HCT116 (cell line): ENCODE measurements around the gene ZNF248. TPM values are rescaled to one million over a fixed set of nuclear protein-coding genes. Genes with fewer than 3 reads are reported as not detected.

Experiments
- ATAC-seq: fragments of 200-7000 bp; cut with Tn5 transposase; 2 replicates; pipeline ENCODE4 v1.9.1; 2020; ENCODE audit warnings: mild to moderate bottlenecking, moderate library complexity
- BruUV-seq: library from RNA; stranded (reverse); fragments of 400-500 nt; replicated peaks from 2 replicates; lab custom pipeline; 2021; lab: Mats Ljungman, UMichigan
- CTCF ChIA-PET: fragments of 300-600 bp; sonication (Branson Sonifier 250); formaldehyde crosslinking; loops from one replicate; lab custom pipeline; 2021; ENCODE audit warnings: antibody characterized with exemption; lab: Charles Lee
- POLR2A ChIA-PET: fragments of 300-600, 350-600 bp; sonication (Branson Sonifier 250); formaldehyde crosslinking; loops from one replicate; lab custom pipeline; 2021; ENCODE audit warnings: antibody characterized with exemption; lab: Charles Lee
- RAD21 ChIA-PET, 2 experiments: fragments of 300-600 bp; sonication (Branson Sonifier 250); formaldehyde crosslinking; loops; one replicate each; lab custom pipeline; 2023; ENCODE audit warnings: low total read pairs in 2 of 2; ENCODE audit not compliant: uncharacterized antibody in 2 of 2, unreplicated experiment in 2 of 2, low non-redundant PET in 1 of 2; lab: Charles Lee
- DNase-seq: peaks from one replicate; pipeline ENCODE4 v3.0.0-alpha.2; 2010; ENCODE audit warnings: low read depth, low spot score
- H2AFZ ChIP-seq: fragments of 200-600 bp; shearing (Covaris generic), sonication (generic); 2 replicates; pipeline ENCODE4 v1.6.1; 2017; ENCODE audit warnings: low read depth, mixed run types, mixed read lengths, antibody characterized with exemption, low read length; ENCODE audit not compliant: poor library complexity, severe bottlenecking
- H3K27ac ChIP-seq: 2 replicates; pipeline ENCODE4 v1.5.1; 2012; ENCODE audit warnings: low read depth, low read length
- H3K27me3 ChIP-seq: fragments of 200-600 bp; sonication (generic); 2 replicates; pipeline ENCODE4 v1.6.1; 2016; ENCODE audit warnings: mixed run types, low read length, mixed read lengths; ENCODE audit not compliant: insufficient read depth
- H3K36me3 ChIP-seq, 2 experiments: fragments of 200-500 bp in 1 of 2; fragments of 200-600 bp in 1 of 2; sonication (Bioruptor generic) in 1 of 2; sonication (generic) in 1 of 2; 2 replicates each; pipeline versions ENCODE4 v1.5.1 to v1.6.1; 2014 to 2016; ENCODE audit warnings: low read length in 2 of 2, inconsistent platforms in 1 of 2, mixed read lengths in 1 of 2, mixed run types in 1 of 2; ENCODE audit not compliant: insufficient read depth in 2 of 2, control insufficient read depth in 1 of 2
- H3K4me1 ChIP-seq, 2 experiments: fragments of 200-600 bp in 1 of 2; sonication (generic) in 1 of 2; 2 replicates each; pipeline versions ENCODE4 v1.5.1 to v1.6.1; 2012 to 2017; ENCODE audit warnings: low read length in 2 of 2, inconsistent platforms in 1 of 2, mild to moderate bottlenecking in 1 of 2, mixed read lengths in 1 of 2, mixed run types in 1 of 2, moderate library complexity in 1 of 2; ENCODE audit not compliant: insufficient read depth in 2 of 2, control insufficient read depth in 1 of 2
- H3K4me2 ChIP-seq: fragments of 200-600 bp; sonication (generic); 2 replicates; pipeline ENCODE4 v1.6.1; 2017; ENCODE audit warnings: mixed run types, low read length, mixed read lengths
- H3K4me3 ChIP-seq, 2 experiments: fragments of 200-600 bp in 1 of 2; sonication (generic) in 1 of 2; replicated peaks in 1 of 2; 2 replicates each; pipeline ENCODE4 v1.5.1; 2011 to 2016; ENCODE audit warnings: low read length in 2 of 2, control low read depth in 1 of 2, low read depth in 1 of 2, mild to moderate bottlenecking in 1 of 2, mixed read lengths in 1 of 2, mixed run types in 1 of 2
- H3K79me2 ChIP-seq: fragments of 200-600 bp; sonication (generic); 2 replicates; pipeline ENCODE4 v1.6.1; 2017; ENCODE audit warnings: mild to moderate bottlenecking, mixed run types, low read length, moderate library complexity, mixed read lengths; ENCODE audit not compliant: insufficient read depth
- H3K9ac ChIP-seq: fragments of 200-600 bp; sonication (generic); 2 replicates; pipeline ENCODE4 v1.6.1; 2016; ENCODE audit warnings: low read length, mixed read lengths
- H3K9me2 ChIP-seq: fragments of 200-600 bp; sonication (generic), shearing (Covaris generic); 2 replicates; pipeline ENCODE4 v1.6.1; 2017; ENCODE audit warnings: mixed run types, mild to moderate bottlenecking, moderate library complexity; ENCODE audit not compliant: insufficient read depth
- H3K9me3 ChIP-seq, 2 experiments: fragments of 200-500 bp in 1 of 2; fragments of 200-600 bp in 1 of 2; sonication (Bioruptor generic) in 1 of 2; sonication (generic) in 1 of 2; 2 replicates each; pipeline ENCODE4 v1.6.1; 2014 to 2017; ENCODE audit warnings: low read length in 2 of 2, mixed read lengths in 2 of 2, inconsistent platforms in 1 of 2, low read depth in 1 of 2, mild to moderate bottlenecking in 1 of 2, mixed run types in 1 of 2, moderate library complexity in 1 of 2; ENCODE audit not compliant: control insufficient read depth in 1 of 2, insufficient read depth in 1 of 2
- H4K20me1 ChIP-seq: fragments of 200-600 bp; sonication (generic), shearing (Covaris generic); 2 replicates; pipeline ENCODE4 v1.6.1; 2017; ENCODE audit warnings: mixed run types, mild to moderate bottlenecking, moderate library complexity; ENCODE audit not compliant: insufficient read depth
- CBX3 ChIP-seq: IDR thresholded peaks from 2 replicates; pipeline ENCODE4 v1.6.1; 2012; ENCODE audit warnings: low read depth
- CEBPB ChIP-seq: IDR thresholded peaks from 2 replicates; pipeline ENCODE4 v1.6.1; 2012; ENCODE audit warnings: low read depth
- CTCF ChIP-seq, 3 experiments: fragments of 200-600 bp in 1 of 3; sonication (generic) in 1 of 3; IDR thresholded peaks in 2 of 3; conservative IDR thresholded peaks in 1 of 3; 2 replicates each; pipeline ENCODE4 v1.5.1; 2012 to 2017; ENCODE audit warnings: low read depth in 2 of 3, low read length in 2 of 3, antibody characterized with exemption in 1 of 3, borderline replicate concordance in 1 of 3, control low read depth in 1 of 3, mild to moderate bottlenecking in 1 of 3, mixed read lengths in 1 of 3, mixed run types in 1 of 3, moderate library complexity in 1 of 3; ENCODE audit not compliant: insufficient read depth in 1 of 3
- EGR1 ChIP-seq: IDR thresholded peaks from 2 replicates; pipeline ENCODE4 v1.6.1; 2012; ENCODE audit warnings: low read depth
- EZH2 ChIP-seq: fragments of 200-600 bp; sonication (generic); IDR thresholded peaks from 2 replicates; pipeline ENCODE4 v1.6.1; 2017; ENCODE audit warnings: antibody characterized with exemption, mixed run types
- EZH2phosphoT487 ChIP-seq: fragments of 200-600 bp; IDR thresholded peaks from 2 replicates; pipeline ENCODE4 v1.6.1; 2018; ENCODE audit warnings: antibody characterized with exemption, borderline replicate concordance
- JUND ChIP-seq: IDR thresholded peaks from 2 replicates; pipeline ENCODE4 v1.6.1; 2012
- POLR2AphosphoS5 ChIP-seq: IDR thresholded peaks from 2 replicates; pipeline ENCODE4 v1.6.1; 2011; ENCODE audit warnings: mild to moderate bottlenecking, low read depth, low read length, moderate library complexity
- REST ChIP-seq: IDR thresholded peaks from 2 replicates; pipeline ENCODE4 v1.6.1; 2012; ENCODE audit warnings: low read depth
- SIN3A ChIP-seq: IDR thresholded peaks from 2 replicates; pipeline ENCODE4 v1.6.1; 2012; ENCODE audit warnings: low read depth
- SP1 ChIP-seq: IDR thresholded peaks from 2 replicates; pipeline ENCODE4 v1.6.1; 2012; ENCODE audit warnings: low read depth
- SRF ChIP-seq: IDR thresholded peaks from 2 replicates; pipeline ENCODE4 v1.6.1; 2012; ENCODE audit warnings: low read depth
- TCF7L2 ChIP-seq: IDR thresholded peaks from 2 replicates; pipeline ENCODE4 v1.7.0; 2011; ENCODE audit warnings: borderline replicate concordance, inconsistent platforms; ENCODE audit not compliant: insufficient read depth, insufficient read length; ENCODE audit errors: extremely low read depth
- YY1 ChIP-seq: IDR thresholded peaks from 2 replicates; pipeline ENCODE4 v1.6.1; 2011; ENCODE audit warnings: low read length, low read depth, moderate library complexity, mild to moderate bottlenecking; ENCODE audit not compliant: insufficient replicate concordance; ENCODE audit errors: extremely low read depth
- ZBTB33 ChIP-seq: IDR thresholded peaks from 2 replicates; pipeline ENCODE4 v1.6.1; 2011; ENCODE audit warnings: mild to moderate bottlenecking, low read length, moderate library complexity; ENCODE audit not compliant: insufficient replicate concordance; ENCODE audit errors: extremely low read depth
- ZFX ChIP-seq: fragments of 450-650 bp; IDR thresholded peaks from 2 replicates; pipeline ENCODE4 v1.6.1; 2017
- ZNF274 ChIP-seq: fragments of 200-500 bp; sonication (Bioruptor generic); IDR thresholded peaks from 2 replicates; pipeline ENCODE4 v1.6.1; 2014; ENCODE audit warnings: mild to moderate bottlenecking, low read depth, low read length, inconsistent platforms
- intact Hi-C: fragments of 100-400 bp; cut with micrococcal nuclease; formaldehyde crosslinking; loops from 2 replicates; pipeline ENCODE4 v1.10.0; 2022
- total RNA-seq: library from RNA; stranded (reverse); gene quantifications from one replicate; pipeline ENCODE4 v1.2.1, GENCODE V29; 2021; ENCODE audit not compliant: unreplicated experiment

Gene ZNF248
- total RNA-seq, 1 experiment from 2014 or later: 6.2 TPM

- Histone ChIP-seq H3K9me3 (no peaks in the 10 kb centered on the region), H3K4me3 (no peak overlapping the region), H3K27me3 (no peaks in the 10 kb centered on the region), H4K20me1 (no peaks in the 10 kb centered on the region), H3K27ac (no peak overlapping the region), H3K9me2 (no peaks in the 10 kb centered on the region), H2AFZ (no peak overlapping the region), H3K36me3 (no peaks in the 10 kb centered on the region), H3K9ac (no peak overlapping the region), H3K79me2 (no peaks in the 10 kb centered on the region; the same call in 1 of the 2 replicates), H3K4me1 (peaks cover 3 to 14% of the 10 kb centered on the region in 2 experiments; a peak in 2 of 4 replicates), H3K4me2 (no peak overlapping the region)
- DNase-seq (no peak), ATAC-seq (no peak)
- POLR2A ChIA-PET: no interaction called here
- TF ChIP-seq EZH2phosphoT487: no peak
- TF ChIP-seq ZNF274: no peak
- TF ChIP-seq CTCF (IDR thresholded peaks at IDR 0.05 in 2 of 3, conservative IDR thresholded peaks at IDR 0.05 in 1 of 3; ENCODE audit: borderline replicate concordance in 1 of 3, insufficient read depth in 1 of 3, low read depth in 2 of 3, low read length in 2 of 3): no peak
- TF ChIP-seq ZBTB33: no peak
- no peak for TF ChIP-seq SP1
- TF ChIP-seq EGR1: no peak
- TF ChIP-seq ZFX: no peak
- TF ChIP-seq YY1: no peak
- TF ChIP-seq CEBPB: no peak
- TF ChIP-seq TCF7L2: no peak
- TF ChIP-seq REST: no peak
- TF ChIP-seq SIN3A: no peak
- TF ChIP-seq EZH2: no peak
- TF ChIP-seq JUND: no peak
- no peak for TF ChIP-seq SRF
- no peak for TF ChIP-seq CBX3
- TF ChIP-seq POLR2AphosphoS5: no peak
- intact Hi-C loops: loop anchor here (10.0 kb wide), 1 partner anchor 160 kb away; the partner anchor contains the start of gene ZNF33A
- RAD21 ChIA-PET: no interaction called here
- BruUV-seq: no TSS peak
- CTCF ChIA-PET: no interaction called here
Observed at GRCh38 chr10:37854626-37855025, 2.8 kb downstream of the ZNF248 start.
